IMR-90 (cell line): ENCODE data around the gene MROH2B. TPM values are rescaled to one million over a fixed set of nuclear protein-coding genes. Genes with fewer than 3 reads are reported as not detected.

Source experiments
- ATAC-seq: fragments of 200-7000 bp; cut with Tn5 transposase; 2 replicates; pipeline ENCODE4 v1.9.1; 2020; ENCODE audit warnings: low read depth, mild to moderate bottlenecking, moderate library complexity
- BruUV-seq: library from RNA; stranded (reverse); fragments of 400-500 nt; replicated peaks from 2 replicates; lab custom pipeline; 2021; lab: Mats Ljungman, UMichigan
- CTCF ChIA-PET: fragments of 300-600 bp; formaldehyde crosslinking; extraction: SDS; loops from one replicate; lab custom pipeline; 2021; ENCODE audit warnings: antibody characterized with exemption; lab: Yijun Ruan, JAX
- POLR2A ChIA-PET: fragments of 300-600 bp; sonication (Branson Sonifier 250); formaldehyde crosslinking; loops from one replicate; lab custom pipeline; 2022; ENCODE audit warnings: antibody characterized with exemption; ENCODE audit not compliant: unreplicated experiment; lab: Charles Lee
- DNase-seq: peaks from one replicate; pipeline ENCODE4 v3.0.0; 2013
- H2AFZ ChIP-seq: replicated peaks from 2 replicates; pipeline ENCODE3; 2013; ENCODE audit warnings: low read length, mild to moderate bottlenecking; ENCODE audit not compliant: poor library complexity
- H2AK5ac ChIP-seq: 2 replicates; pipeline ENCODE4 v1.6.1; 2013; ENCODE audit warnings: low read depth, low read length, inconsistent platforms
- H2AK9ac ChIP-seq: replicated peaks from 2 replicates; pipeline ENCODE3; 2013; ENCODE audit warnings: mild to moderate bottlenecking, low read depth, low read length, moderate library complexity; ENCODE audit not compliant: poor library complexity
- H2BK120ac ChIP-seq: 2 replicates; pipeline ENCODE4 v1.6.1; 2013; ENCODE audit warnings: low read depth, low read length, inconsistent platforms
- H2BK15ac ChIP-seq: 3 replicates; pipeline ENCODE4 v1.6.1; 2013; ENCODE audit warnings: low read depth, low read length, inconsistent platforms
- H2BK20ac ChIP-seq: 2 replicates; pipeline ENCODE4 v1.6.1; 2013; ENCODE audit warnings: low read depth, mild to moderate bottlenecking, inconsistent platforms, low read length, moderate library complexity
- H2BK5ac ChIP-seq: 2 replicates; pipeline ENCODE4 v1.6.1; 2013; ENCODE audit warnings: mild to moderate bottlenecking, low read depth, low read length, inconsistent platforms; ENCODE audit not compliant: poor library complexity, severe bottlenecking
- H3K14ac ChIP-seq: replicated peaks from 2 replicates; pipeline ENCODE4 v1.6.1; 2013; ENCODE audit warnings: low read depth, low read length, inconsistent platforms
- H3K18ac ChIP-seq: 2 replicates; pipeline ENCODE4 v1.6.1; 2013; ENCODE audit warnings: low read depth, low read length, control low read depth
- H3K23ac ChIP-seq: 2 replicates; pipeline ENCODE4 v1.6.1; 2013; ENCODE audit warnings: low read depth, low read length, inconsistent platforms
- H3K27ac ChIP-seq: 2 replicates; pipeline ENCODE4 v1.5.1; 2013; ENCODE audit warnings: mild to moderate bottlenecking, control low read depth, low read length; ENCODE audit not compliant: insufficient read depth
- H3K27me3 ChIP-seq: 2 replicates; pipeline ENCODE4 v1.6.1; 2013; ENCODE audit warnings: low read length; ENCODE audit not compliant: control insufficient read depth, insufficient read depth
- H3K36me3 ChIP-seq: 2 replicates; pipeline ENCODE4 v1.6.1; 2013; ENCODE audit warnings: low read length, mixed read lengths; ENCODE audit not compliant: control insufficient read depth, insufficient read depth
- H3K4ac ChIP-seq: 2 replicates; pipeline ENCODE4 v1.6.1; 2013; ENCODE audit warnings: low read depth, low read length, inconsistent platforms
- H3K4me1 ChIP-seq: 2 replicates; pipeline ENCODE4 v1.6.1; 2013; ENCODE audit warnings: low read length, mixed read lengths; ENCODE audit not compliant: control insufficient read depth, insufficient read depth
- H3K4me2 ChIP-seq: 2 replicates; pipeline ENCODE4 v1.6.1; 2013; ENCODE audit warnings: low read depth, mild to moderate bottlenecking, control low read depth, low read length, moderate library complexity
- H3K4me3 ChIP-seq: 2 replicates; pipeline ENCODE4 v1.5.1; 2013; ENCODE audit warnings: low read depth, mild to moderate bottlenecking, control low read depth, low read length, moderate library complexity; ENCODE audit not compliant: insufficient read depth
- H3K56ac ChIP-seq: 2 replicates; pipeline ENCODE4 v1.6.1; 2013; ENCODE audit warnings: low read length, inconsistent platforms; ENCODE audit not compliant: insufficient read depth; ENCODE audit errors: extremely low read depth
- H3K79me1 ChIP-seq, 2 experiments: 2 replicates each; pipeline ENCODE4 v1.6.1; 2013; ENCODE audit warnings: low read length in 2 of 2, inconsistent platforms in 1 of 2, low read depth in 1 of 2
- H3K9ac ChIP-seq: 2 replicates; pipeline ENCODE4 v1.6.1; 2013; ENCODE audit warnings: low read depth, low read length, control low read depth
- H3K9me1 ChIP-seq: 2 replicates; pipeline ENCODE4 v1.6.1; 2013; ENCODE audit warnings: low read length, inconsistent platforms; ENCODE audit not compliant: insufficient read depth
- H3K9me3 ChIP-seq: 2 replicates; pipeline ENCODE4 v1.6.1; 2013; ENCODE audit warnings: low read length; ENCODE audit not compliant: control insufficient read depth, insufficient read depth
- H4K20me1 ChIP-seq: 2 replicates; pipeline ENCODE4 v1.6.1; 2013; ENCODE audit warnings: low read length, inconsistent platforms; ENCODE audit not compliant: insufficient read depth
- H4K5ac ChIP-seq: 2 replicates; pipeline ENCODE4 v1.6.1; 2013; ENCODE audit warnings: mild to moderate bottlenecking, low read depth, low read length, control low read depth
- H4K8ac ChIP-seq, 2 experiments: 2 replicates each; pipeline ENCODE4 v1.6.1; 2013; ENCODE audit warnings: low read depth in 2 of 2, low read length in 2 of 2, control low read depth in 1 of 2, inconsistent platforms in 1 of 2
- H4K91ac ChIP-seq: 2 replicates; pipeline ENCODE4 v1.6.1; 2013; ENCODE audit warnings: low read depth, low read length, inconsistent platforms; ENCODE audit not compliant: insufficient read depth
- BHLHE40 ChIP-seq: fragments of 150-350 bp; IDR thresholded peaks from 2 replicates; pipeline ENCODE4 v1.6.1; 2016; ENCODE audit warnings: mild to moderate bottlenecking, low read depth, low read length
- CEBPB ChIP-seq: IDR thresholded peaks from 2 replicates; pipeline ENCODE4 v1.6.1; 2012; ENCODE audit warnings: low read depth, low read length, improper control_type of control experiment
- CHD1 ChIP-seq: IDR thresholded peaks from 2 replicates; pipeline ENCODE4 v1.6.1; 2012; ENCODE audit warnings: low read depth, low read length, improper control_type of control experiment
- FOS ChIP-seq: fragments of 150-350 bp; IDR thresholded peaks from 2 replicates; pipeline ENCODE4 v1.6.1; 2016; ENCODE audit warnings: low read depth, low read length
- MAFK ChIP-seq: IDR thresholded peaks from 2 replicates; pipeline ENCODE4 v1.6.1; 2012; ENCODE audit warnings: low read depth, low read length, improper control_type of control experiment
- MAZ ChIP-seq: IDR thresholded peaks from 2 replicates; pipeline ENCODE4 v1.6.1; 2012; ENCODE audit warnings: low read depth, mild to moderate bottlenecking, low read length, improper control_type of control experiment, moderate library complexity, borderline replicate concordance
- NFE2L2 ChIP-seq: fragments of 150-350 bp; IDR thresholded peaks from 2 replicates; pipeline ENCODE4 v1.6.1; 2016; ENCODE audit warnings: low read depth, mild to moderate bottlenecking, low read length
- POLR2A ChIP-seq: IDR thresholded peaks from 2 replicates; pipeline ENCODE4 v1.6.1; 2012; ENCODE audit warnings: mild to moderate bottlenecking, low read depth, low read length
- RCOR1 ChIP-seq: IDR thresholded peaks from 2 replicates; pipeline ENCODE4 v1.6.1; 2012; ENCODE audit warnings: mild to moderate bottlenecking, low read length, improper control_type of control experiment; ENCODE audit not compliant: insufficient replicate concordance
- RFX5 ChIP-seq: IDR thresholded peaks from 2 replicates; pipeline ENCODE4 v1.8.0; 2012; ENCODE audit warnings: low read depth, mild to moderate bottlenecking, low read length, moderate library complexity
- SMC3 ChIP-seq: fragments of 150-350 bp; IDR thresholded peaks from 2 replicates; pipeline ENCODE4 v1.6.1; 2016; ENCODE audit warnings: low read depth, mild to moderate bottlenecking, antibody characterized with exemption, low read length, moderate library complexity
- WGBS, 2 experiments: methylation state at CpG; one replicate each; pipeline versions ENCODE4 v1.1.5 to v1.1.7; 2013; ENCODE audit warnings: missing lambda C conversion rate in 2 of 2; ENCODE audit not compliant: insufficient read length in 1 of 2; ENCODE audit errors: extremely low coverage in 2 of 2; 5-methylcytosine and 5-hydroxymethylcytosine counted together
- dilution Hi-C: fragments of 300-500 bp; cut with HindIII; formaldehyde crosslinking; loops from one replicate; pipeline ENCODE4 v1.14.3; 2018; ENCODE audit warnings: low sequenced_read_pairs; ENCODE audit not compliant: unreplicated experiment
- in situ Hi-C: fragments of 300-500 bp; cut with MboI; formaldehyde crosslinking; loops from 3 replicates; pipeline ENCODE4 v1.14.3; 2019; ENCODE audit warnings: low sequenced_read_pairs, inconsistent platforms, mixed read lengths
- intact Hi-C: fragments of 100-400 bp; cut with micrococcal nuclease; formaldehyde crosslinking; loops from 2 replicates; pipeline ENCODE4 v1.10.0; 2022
- polyA plus RNA-seq, 3 experiments: library from polyadenylated mRNA; depleted of rRNA; stranded (reverse); fragments of >200 nt; gene quantifications; 2 replicates each; pipeline ENCODE4 v1.2.3, GENCODE V29; 2012; ENCODE audit warnings: low replicate concordance in 1 of 3
- total RNA-seq: library from RNA; depleted of rRNA; stranded (reverse); fragments of >200 nt; gene quantifications from 2 replicates; pipeline ENCODE4 v1.2.3, GENCODE V29; 2012
- TF ChIP-seq, protein P1 (sequence below): fragments of 150-350 bp; IDR thresholded peaks from 2 replicates; pipeline ENCODE4 v1.6.1; 2016; ENCODE audit warnings: low read depth, mild to moderate bottlenecking, low read length, moderate library complexity, borderline replicate concordance
- TF ChIP-seq, protein P2 (sequence below): fragments of 150-350 bp; IDR thresholded peaks from 2 replicates; pipeline ENCODE4 v1.6.1; 2017; ENCODE audit warnings: mild to moderate bottlenecking, antibody characterized with exemption, low read length, low read depth

MROH2B gene
- total and polyA plus RNA-seq, 2 of the 4 experiments (the other 2 are of a cell fraction) = not detected

GRCh38 chr5:40999142-40999541 is 72.0 kb downstream of the MROH2B start:
- ChIA-PET POLR2A (no interaction called here), CTCF (no interaction called here)
- ATAC-seq = no peak
- Histone ChIP-seq H3K9me1 (no peaks in the 10 kb centered on the region; the same call in 1 of the 2 replicates), H3K27me3 (no peaks in the 10 kb centered on the region), H3K36me3 (no peaks in the 10 kb centered on the region), H3K79me1 (no peaks in the 10 kb centered on the region), H3K4me2 (no peak overlapping the region), H3K27ac (no peak overlapping the region), H2AK5ac (no peak overlapping the region), H4K20me1 (no peaks in the 10 kb centered on the region), H2BK5ac (no peak overlapping the region), H3K4me3 (no peak overlapping the region), H2AFZ (no peak overlapping the region), H3K23ac (no peak overlapping the region), H3K18ac (no peak overlapping the region), H3K56ac (no peak overlapping the region), H3K4ac (no peak overlapping the region), H2BK15ac (peak overlapping the region; percentile 35; the same call in 1 of the 3 replicates), H4K8ac (no peak overlapping the region), H3K4me1 (no peaks in the 10 kb centered on the region), H3K14ac (no peak overlapping the region), H3K9me3 (no peaks in the 10 kb centered on the region), H2BK20ac (peak overlapping the region; percentile 23; the same call in 1 of the 2 replicates), H3K9ac (no peak overlapping the region), H2AK9ac (no peak overlapping the region), H4K5ac (no peak overlapping the region), H2BK120ac (no peak overlapping the region), H4K91ac (no peak overlapping the region)
- BruUV-seq = no TSS peak
- in situ Hi-C loops (no loop called here), dilution Hi-C loops (no loop called here), intact Hi-C loops (no loop called here)
- no peak for TF ChIP-seq CHD1
- TF ChIP-seq NFE2L2 = no peak
- TF ChIP-seq MAZ = no peak
- TF ChIP-seq SMC3 = no peak
- no peak for TF ChIP-seq BHLHE40
- no peak for TF ChIP-seq RCOR1
- TF ChIP-seq, protein P1, sequence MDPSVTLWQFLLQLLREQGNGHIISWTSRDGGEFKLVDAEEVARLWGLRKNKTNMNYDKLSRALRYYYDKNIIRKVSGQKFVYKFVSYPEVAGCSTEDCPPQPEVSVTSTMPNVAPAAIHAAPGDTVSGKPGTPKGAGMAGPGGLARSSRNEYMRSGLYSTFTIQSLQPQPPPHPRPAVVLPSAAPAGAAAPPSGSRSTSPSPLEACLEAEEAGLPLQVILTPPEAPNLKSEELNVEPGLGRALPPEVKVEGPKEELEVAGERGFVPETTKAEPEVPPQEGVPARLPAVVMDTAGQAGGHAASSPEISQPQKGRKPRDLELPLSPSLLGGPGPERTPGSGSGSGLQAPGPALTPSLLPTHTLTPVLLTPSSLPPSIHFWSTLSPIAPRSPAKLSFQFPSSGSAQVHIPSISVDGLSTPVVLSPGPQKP = no peak
- TF ChIP-seq MAFK = no peak
- no peak for TF ChIP-seq POLR2A
- no peak for TF ChIP-seq FOS
- no peak for TF ChIP-seq RFX5
- TF ChIP-seq, protein P2, sequence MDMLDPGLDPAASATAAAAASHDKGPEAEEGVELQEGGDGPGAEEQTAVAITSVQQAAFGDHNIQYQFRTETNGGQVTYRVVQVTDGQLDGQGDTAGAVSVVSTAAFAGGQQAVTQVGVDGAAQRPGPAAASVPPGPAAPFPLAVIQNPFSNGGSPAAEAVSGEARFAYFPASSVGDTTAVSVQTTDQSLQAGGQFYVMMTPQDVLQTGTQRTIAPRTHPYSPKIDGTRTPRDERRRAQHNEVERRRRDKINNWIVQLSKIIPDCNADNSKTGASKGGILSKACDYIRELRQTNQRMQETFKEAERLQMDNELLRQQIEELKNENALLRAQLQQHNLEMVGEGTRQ = no peak
- no peak for TF ChIP-seq CEBPB
- no peak for DNase-seq
- WGBS, 2 experiments = no CpG with 5 or more reads among the region's 1 CpG
